Breast epithelium (tissue), 4 donors: Measurements from ENCODE around the gene EIF2B5. TPM values are rescaled to one million over a fixed set of nuclear protein-coding genes. Genes with fewer than 3 reads are reported as not detected.
A peak's percentile ranks its signal among the peaks of the same experiment; 100 is the strongest.

Source experiments
- DNase-seq, 2 donors: peaks; one replicate each; pipeline ENCODE4 v3.0.0-alpha.2; 2019; ENCODE audit warnings: low spot score in 2 of 2
- H3K27ac ChIP-seq, 2 donors: fragments of 200-600 bp; sonication (generic) in 1 of 2; one replicate each; pipeline ENCODE4 v1.5.1; 2016 to 2019; ENCODE audit warnings: mild to moderate bottlenecking in 1 of 2
- H3K27me3 ChIP-seq, 2 donors: fragments of 200-600 bp; sonication (generic) in 1 of 2; one replicate each; pipeline versions ENCODE4 v1.5.1 to v1.6.0; 2017 to 2019; ENCODE audit warnings: control low read depth in 1 of 2, mild to moderate bottlenecking in 1 of 2
- H3K36me3 ChIP-seq: fragments of 200-600 bp; one replicate; pipeline ENCODE4 v1.5.1; 2019
- H3K4me1 ChIP-seq, 2 donors: fragments of 200-600 bp; sonication (generic); one replicate each; pipeline ENCODE4 v1.5.1; 2016 to 2019; ENCODE audit warnings: control low read depth in 1 of 2
- H3K4me3 ChIP-seq, 3 donors: fragments of 200-600 bp; sonication (generic); 1 replicate in 2 of 3; 2 replicates in 1 of 3; pipeline ENCODE4 v1.5.1; 2016 to 2019; ENCODE audit warnings: mild to moderate bottlenecking in 3 of 3, moderate library complexity in 2 of 3
- H3K9me3 ChIP-seq, 2 donors: fragments of 200-600 bp; sonication (generic) in 1 of 2; one replicate each; pipeline ENCODE4 v1.5.1; 2016 to 2019; ENCODE audit warnings: control low read depth in 1 of 2
- CTCF ChIP-seq, 3 donors: fragments of 450-650 bp; IDR thresholded peaks; one replicate each; pipeline ENCODE4 v1.5.1; 2016 to 2017; ENCODE audit warnings: antibody characterized with exemption in 3 of 3, mild to moderate bottlenecking in 3 of 3, moderate library complexity in 3 of 3
- POLR2A ChIP-seq: fragments of 450-650 bp; IDR thresholded peaks from one replicate; pipeline ENCODE4 v1.6.1; 2016; ENCODE audit warnings: antibody characterized with exemption, mild to moderate bottlenecking, moderate library complexity
- POLR2AphosphoS5 ChIP-seq, 3 donors: sonication (generic); formaldehyde crosslinking; IDR thresholded peaks; one replicate each; pipeline ENCODE4 v1.6.1; 2017; ENCODE audit warnings: antibody characterized with exemption in 3 of 3
- intact Hi-C: fragments of 100-400 bp; cut with DNase I; formaldehyde crosslinking; loops from one replicate; pipeline ENCODE4 v1.15.1; 2023; ENCODE audit warnings: low total_unique reads
- total RNA-seq, 3 donors: library from RNA; depleted of rRNA; stranded (reverse); fragments of >200 nt; gene quantifications; one replicate each; pipeline ENCODE4 v1.1.0, GENCODE V29; 2016

The EIF2B5 gene
- total RNA-seq, 3 donors from 2014 or later: 37.3 to 62.3 (median 50.1) TPM

- intact Hi-C loops: no loop called here
- no peaks in the 10 kb centered on the region for H3K9me3 ChIP-seq
- no peaks in the 10 kb centered on the region for H3K27me3 ChIP-seq
- peak; percentile 71 for TF ChIP-seq POLR2A
- peak; percentile 28 to 78 (median 66) for TF ChIP-seq POLR2AphosphoS5 (IDR thresholded peaks at IDR 0.05)
- no peak for TF ChIP-seq CTCF (IDR thresholded peaks at IDR 0.05)
- peak within 1 kb of the TSS; percentile 90 to 96 for H3K27ac ChIP-seq
- peaks cover 7 to 13% of the 10 kb centered on the region in 2 donors for H3K4me1 ChIP-seq
- peak within 1 kb of the TSS; percentile 83 to 100 (median 90) for H3K4me3 ChIP-seq
- peaks cover under 1% of the 10 kb centered on the region for H3K36me3 ChIP-seq
- DNase-seq: peak; percentile 96 to 99
Measured at GRCh38 chr3:184174646-184175492, 39.7 kb downstream of the EIF2B5 start, which contains the start of gene AP2M1. TSS of gene AP2M1 (plus strand) at chr3:184174855. CDS start at chr3:184176994, 2,139 bp downstream.

DNA sequence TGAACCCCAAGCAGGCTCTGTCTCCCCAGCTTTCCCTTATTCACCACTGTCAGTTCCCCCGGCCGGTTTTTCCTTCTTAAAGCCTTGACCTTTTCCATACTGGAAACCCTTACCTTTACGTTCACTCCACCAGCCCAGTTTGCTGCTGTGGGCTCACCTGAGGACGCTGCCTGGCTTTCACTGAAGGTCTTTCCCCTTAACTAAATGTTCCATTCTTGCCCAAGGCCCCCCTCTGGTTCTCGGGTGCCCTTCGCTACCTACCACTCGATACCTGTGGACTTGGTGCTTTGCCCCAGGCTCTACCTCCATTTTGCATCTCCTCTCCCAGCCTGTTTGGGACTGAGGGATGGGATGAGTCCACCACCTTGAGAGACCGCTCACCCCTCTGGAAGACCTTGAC is 40.3 kb downstream of the EIF2B5 start:
- H3K27me3 ChIP-seq: no peaks in the 10 kb centered on the region
- H3K27ac ChIP-seq: peak overlapping the region; percentile 90 to 96
- peak overlapping the region; percentile 83 to 100 (median 90) for H3K4me3 ChIP-seq
- peaks cover 6% of the 10 kb centered on the region for H3K36me3 ChIP-seq
- TF ChIP-seq CTCF (IDR thresholded peaks at IDR 0.05) (no peak), POLR2A (no peak), POLR2AphosphoS5 (IDR thresholded peaks at IDR 0.05) (no peak)
- H3K9me3 ChIP-seq: no peaks in the 10 kb centered on the region
- intact Hi-C loops: no loop called here
- peaks cover 7 to 13% of the 10 kb centered on the region in 2 donors for H3K4me1 ChIP-seq
- no peak for DNase-seq

- peak overlapping the region; percentile 83 to 100 (median 90) for H3K4me3 ChIP-seq
- peak overlapping the region; percentile 90 to 96 for H3K27ac ChIP-seq
- DNase-seq: no peak
- TF ChIP-seq POLR2A (no peak), CTCF (IDR thresholded peaks at IDR 0.05) (no peak), POLR2AphosphoS5 (IDR thresholded peaks at IDR 0.05) (no peak)
- H3K4me1 ChIP-seq: peaks cover 7 to 13% of the 10 kb centered on the region in 2 donors
- intact Hi-C loops: no loop called here
- peaks cover 9% of the 10 kb centered on the region for H3K36me3 ChIP-seq
- H3K9me3 ChIP-seq: no peaks in the 10 kb centered on the region
- no peaks in the 10 kb centered on the region for H3K27me3 ChIP-seq
Measured at GRCh38 chr3:184175981-184176376, 40.8 kb downstream of the EIF2B5 start.

DNA sequence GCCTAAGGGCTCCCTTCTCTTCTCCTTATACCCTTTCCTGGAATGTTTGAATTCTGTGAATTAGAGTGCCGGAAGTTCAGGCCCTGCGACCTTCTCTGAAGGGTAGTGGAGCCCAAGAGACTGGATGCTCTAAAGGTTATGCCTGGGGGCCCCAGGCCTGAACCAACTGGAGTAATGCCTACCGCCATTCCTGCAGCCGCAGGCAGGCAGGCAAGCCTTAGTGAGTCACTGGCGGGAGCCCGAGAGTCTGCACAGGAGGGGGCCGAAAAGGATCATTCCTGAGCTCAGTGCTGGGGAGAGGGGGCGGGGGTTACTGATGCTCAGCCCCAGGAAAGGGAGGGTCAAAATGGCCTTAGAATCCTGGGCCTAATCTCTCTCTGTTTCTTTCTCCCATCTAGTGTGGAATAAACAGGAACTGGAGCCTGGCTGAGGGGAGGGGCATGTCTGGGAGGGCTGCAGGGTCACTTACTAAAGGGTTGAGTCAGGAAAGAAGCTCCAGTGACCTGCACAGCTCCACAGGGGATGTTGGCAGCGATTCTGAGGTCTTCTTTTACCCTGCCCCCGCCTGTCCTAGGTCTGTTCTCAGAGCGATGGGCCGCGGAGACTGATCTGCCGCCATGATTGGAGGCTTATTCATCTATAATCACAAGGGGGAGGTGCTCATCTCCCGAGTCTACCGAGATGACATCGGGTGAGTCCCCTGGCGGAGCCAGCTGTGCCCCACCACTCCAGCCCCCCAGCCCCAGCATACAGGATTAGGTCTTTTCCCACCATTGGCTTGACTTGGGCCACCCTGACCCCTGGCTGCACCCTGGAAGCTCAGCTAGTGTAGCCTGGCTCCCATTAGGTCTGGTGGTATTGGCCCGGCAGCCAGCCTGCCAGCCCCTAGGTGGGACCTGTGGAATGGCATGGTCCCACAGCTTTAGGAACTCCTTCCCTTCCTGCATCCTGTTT is 41.5 kb downstream of the EIF2B5 start:
- H3K9me3 ChIP-seq: no peaks in the 10 kb centered on the region
- peak in 1 of 2 donors; percentile 63 for DNase-seq
- intact Hi-C loops: no loop called here
- H3K4me1 ChIP-seq: peaks cover 7 to 13% of the 10 kb centered on the region in 2 donors
- H3K27ac ChIP-seq: peak overlapping the region; percentile 64 to 96
- no peaks in the 10 kb centered on the region for H3K27me3 ChIP-seq
- H3K36me3 ChIP-seq: peaks cover 11% of the 10 kb centered on the region
- TF ChIP-seq POLR2AphosphoS5 (IDR thresholded peaks at IDR 0.05) (peak in 1 of 3 donors; percentile 8), POLR2A (no peak)
- H3K4me3 ChIP-seq: peak overlapping the region; percentile 83 to 100 (median 90)

GRCh38 chr3:184177331-184177731 is 42.2 kb downstream of the EIF2B5 start:
- Histone ChIP-seq H3K27ac (peak overlapping the region; percentile 64 to 96), H3K9me3 (no peaks in the 10 kb centered on the region), H3K27me3 (no peaks in the 10 kb centered on the region), H3K4me3 (peak overlapping the region; percentile 83 to 100 (median 90)), H3K36me3 (peaks cover 17% of the 10 kb centered on the region), H3K4me1 (peaks cover 7 to 13% of the 10 kb centered on the region in 2 donors)
- no peak for DNase-seq
- TF ChIP-seq CTCF (IDR thresholded peaks at IDR 0.05) (no peak), POLR2A (no peak), POLR2AphosphoS5 (IDR thresholded peaks at IDR 0.05) (no peak)
- intact Hi-C loops: no loop called here
